ENCODE data around the gene KCNJ9.

KCNJ9 gene

DNA sequence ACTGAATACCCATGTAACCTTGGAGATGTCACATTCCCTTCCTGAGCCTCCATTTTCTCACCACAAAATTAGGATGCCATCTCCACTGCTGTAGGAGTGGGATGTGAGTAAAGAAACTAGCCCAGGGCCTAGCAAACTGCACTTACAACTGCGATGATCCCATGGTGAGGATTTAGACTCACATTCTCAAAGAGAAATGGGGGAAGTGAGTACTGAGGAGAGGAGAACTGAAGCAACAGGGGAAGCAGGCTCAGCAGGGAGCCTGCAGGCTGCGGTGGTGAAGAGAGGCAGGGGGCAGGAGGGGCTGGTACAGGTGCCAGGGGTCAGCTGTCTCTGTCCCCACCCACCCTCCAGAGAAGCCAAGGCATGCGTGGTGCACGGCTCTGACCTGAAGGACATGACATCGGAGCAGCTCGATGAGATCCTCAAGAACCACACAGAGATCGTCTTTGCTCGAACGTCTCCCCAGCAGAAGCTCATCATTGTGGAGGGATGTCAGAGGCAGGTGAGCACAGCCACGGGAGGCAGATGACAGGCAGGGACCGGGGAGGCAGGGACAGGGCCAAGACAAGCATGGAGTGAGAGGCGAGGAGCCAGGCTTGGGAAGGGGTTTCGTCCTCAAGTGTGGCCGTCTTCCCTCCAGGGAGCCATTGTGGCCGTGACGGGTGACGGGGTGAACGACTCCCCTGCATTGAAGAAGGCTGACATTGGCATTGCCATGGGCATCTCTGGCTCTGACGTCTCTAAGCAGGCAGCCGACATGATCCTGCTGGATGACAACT is 53.6 kb downstream of the KCNJ9 start:
- no peak for DNase-seq (ENCODE audit: low spot score)
- TF ChIP-seq, protein P1, sequence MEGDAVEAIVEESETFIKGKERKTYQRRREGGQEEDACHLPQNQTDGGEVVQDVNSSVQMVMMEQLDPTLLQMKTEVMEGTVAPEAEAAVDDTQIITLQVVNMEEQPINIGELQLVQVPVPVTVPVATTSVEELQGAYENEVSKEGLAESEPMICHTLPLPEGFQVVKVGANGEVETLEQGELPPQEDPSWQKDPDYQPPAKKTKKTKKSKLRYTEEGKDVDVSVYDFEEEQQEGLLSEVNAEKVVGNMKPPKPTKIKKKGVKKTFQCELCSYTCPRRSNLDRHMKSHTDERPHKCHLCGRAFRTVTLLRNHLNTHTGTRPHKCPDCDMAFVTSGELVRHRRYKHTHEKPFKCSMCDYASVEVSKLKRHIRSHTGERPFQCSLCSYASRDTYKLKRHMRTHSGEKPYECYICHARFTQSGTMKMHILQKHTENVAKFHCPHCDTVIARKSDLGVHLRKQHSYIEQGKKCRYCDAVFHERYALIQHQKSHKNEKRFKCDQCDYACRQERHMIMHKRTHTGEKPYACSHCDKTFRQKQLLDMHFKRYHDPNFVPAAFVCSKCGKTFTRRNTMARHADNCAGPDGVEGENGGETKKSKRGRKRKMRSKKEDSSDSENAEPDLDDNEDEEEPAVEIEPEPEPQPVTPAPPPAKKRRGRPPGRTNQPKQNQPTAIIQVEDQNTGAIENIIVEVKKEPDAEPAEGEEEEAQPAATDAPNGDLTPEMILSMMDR (conservative IDR thresholded peaks at IDR 0.05; ENCODE audit: low read depth) = no peak
- ChIA-PET CTCF (interaction anchor here (0.5 kb wide), 1 partner anchor 99 kb away, joined by 3 read pairs; no protein-coding TSS in a partner anchor), POLR2A (ENCODE audit: low non-redundant PET) (no interaction called here)
- H3K27ac ChIP-seq = no peak overlapping the region

DNA sequence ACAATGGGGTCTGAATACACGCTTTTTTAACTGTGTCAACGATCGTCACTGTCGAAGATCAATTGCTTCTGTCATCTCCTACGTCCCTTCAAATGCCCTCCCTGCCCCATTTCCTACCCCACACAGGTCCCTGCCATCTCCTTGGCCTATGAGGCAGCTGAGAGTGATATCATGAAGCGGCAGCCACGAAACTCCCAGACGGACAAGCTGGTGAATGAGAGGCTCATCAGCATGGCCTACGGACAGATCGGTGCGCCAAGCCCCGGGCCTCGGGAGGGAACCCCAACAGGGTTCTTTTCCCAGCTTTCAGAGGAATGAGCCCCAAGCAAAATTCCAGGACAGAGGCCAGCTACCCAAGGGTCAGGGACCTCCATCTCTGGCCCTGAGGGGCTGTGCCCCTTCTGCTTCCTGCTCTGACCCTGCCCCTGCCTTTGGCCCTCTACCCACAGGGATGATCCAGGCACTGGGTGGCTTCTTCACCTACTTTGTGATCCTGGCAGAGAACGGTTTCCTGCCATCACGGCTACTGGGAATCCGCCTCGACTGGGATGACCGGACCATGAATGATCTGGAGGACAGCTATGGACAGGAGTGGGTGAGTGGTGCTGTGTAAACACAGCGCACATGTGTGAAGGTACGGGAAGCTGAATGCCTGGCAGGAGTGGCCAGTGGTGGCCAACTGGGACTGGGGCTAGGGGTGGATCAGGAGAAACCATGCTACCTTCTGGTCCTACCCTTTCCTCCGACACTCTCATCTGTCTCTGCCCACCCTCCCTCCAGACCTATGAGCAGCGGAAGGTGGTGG is 55.0 kb downstream of the KCNJ9 start:
- TF ChIP-seq, protein P1 (conservative IDR thresholded peaks at IDR 0.05; ENCODE audit: low read depth) = no peak
- no peak overlapping the region for H3K27ac ChIP-seq
- ChIA-PET CTCF (no interaction called here), POLR2A (ENCODE audit: low non-redundant PET) (no interaction called here)
- no peak for DNase-seq (ENCODE audit: low spot score)

DNA sequence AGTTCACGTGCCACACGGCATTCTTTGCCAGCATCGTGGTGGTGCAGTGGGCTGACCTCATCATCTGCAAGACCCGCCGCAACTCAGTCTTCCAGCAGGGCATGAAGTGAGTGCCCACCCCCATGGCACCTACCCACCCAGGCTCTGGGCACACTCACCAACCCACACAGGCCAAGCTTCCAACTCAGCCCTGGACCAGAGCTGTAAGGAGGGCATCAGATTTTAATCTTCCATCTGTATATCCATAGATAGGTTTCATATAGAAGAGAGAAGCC is 55.5 kb downstream of the KCNJ9 start:
- POLR2A ChIA-PET (ENCODE audit: low non-redundant PET) = no interaction called here
- TF ChIP-seq, protein P1 (conservative IDR thresholded peaks at IDR 0.05; ENCODE audit: low read depth) = no peak
- CTCF ChIA-PET = no interaction called here
- no peak overlapping the region for H3K27ac ChIP-seq
- no peak for DNase-seq (ENCODE audit: low spot score)

DNA sequence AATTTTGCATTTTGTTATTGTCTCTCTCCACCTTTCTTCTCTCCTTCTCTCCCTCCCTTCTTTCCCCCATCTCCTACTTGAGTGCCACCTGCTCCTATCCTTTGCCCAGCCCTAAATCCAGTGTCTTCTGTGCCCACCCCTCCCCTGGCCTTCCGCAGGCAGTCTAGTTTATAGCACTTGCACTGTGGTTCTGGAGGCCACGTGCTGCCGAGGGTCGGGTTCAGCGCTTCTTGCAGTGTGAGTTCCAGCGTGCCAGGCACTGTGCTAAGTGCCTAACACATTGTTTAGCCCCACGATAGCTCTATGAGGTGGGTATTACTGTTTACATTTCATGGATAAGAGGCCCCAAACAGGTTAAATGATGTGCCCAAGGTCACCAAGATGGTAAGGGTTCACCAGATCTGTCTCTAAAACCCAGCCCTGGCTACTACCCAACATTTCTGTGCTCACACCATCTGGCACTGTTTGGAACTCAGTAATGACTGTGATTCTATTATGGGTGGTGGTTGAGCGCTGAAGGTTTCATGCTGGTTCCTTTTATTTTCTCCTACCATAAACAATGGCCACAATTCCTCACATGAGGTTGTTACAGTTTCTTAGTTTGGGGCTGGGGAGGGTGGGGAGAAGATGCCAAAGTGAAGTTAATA is 56.0 kb downstream of the KCNJ9 start:
- ChIA-PET CTCF (no interaction called here), POLR2A (ENCODE audit: low non-redundant PET) (no interaction called here)
- no peak for DNase-seq (ENCODE audit: low spot score)
- H3K27ac ChIP-seq = no peak overlapping the region
- TF ChIP-seq, protein P1 (conservative IDR thresholded peaks at IDR 0.05; ENCODE audit: low read depth) = no peak

DNA sequence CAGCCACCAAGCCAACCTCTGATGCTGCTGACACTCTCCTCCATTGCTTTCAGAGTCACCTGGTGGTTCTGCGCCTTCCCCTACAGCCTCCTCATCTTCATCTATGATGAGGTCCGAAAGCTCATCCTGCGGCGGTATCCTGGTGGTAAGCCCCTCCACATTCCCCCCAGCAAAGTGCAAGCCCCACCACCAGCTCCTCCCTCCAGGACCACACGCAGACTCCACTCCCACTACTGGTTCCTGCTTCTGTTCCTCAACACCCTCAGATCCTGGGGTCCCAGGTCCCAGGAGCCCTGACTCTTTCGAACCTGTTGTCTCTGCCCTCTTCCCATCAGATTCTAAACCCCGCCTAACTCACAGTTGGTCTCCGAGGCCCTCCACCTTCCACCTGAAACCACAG is 58.5 kb downstream of the KCNJ9 start:
- no peak for DNase-seq (ENCODE audit: low spot score)
- TF ChIP-seq, protein P1 (conservative IDR thresholded peaks at IDR 0.05; ENCODE audit: low read depth) = no peak
- ChIA-PET POLR2A (ENCODE audit: low non-redundant PET) (no interaction called here), CTCF (interaction anchor here (0.5 to 0.6 kb wide), 2 partner anchors 56 to 479 kb away, joined by 3 to 4 read pairs; no protein-coding TSS in a partner anchor)
- no peak overlapping the region for H3K27ac ChIP-seq

Data from RWPE1 (cell line).